HG03280 (cell line): ENCODE measurements around the gene MAPK10.
"Not testable (repeated sequence)": the region's sequence is repeated elsewhere in the genome, so short reads cannot be mapped to it uniquely, and the experiment has no call there.

ENCODE experiments used
- ATAC-seq: cut with Tn5 transposase; IDR thresholded peaks from one replicate; pipeline ENCODE4 v1.9.1; 2021; ENCODE audit warnings: mild to moderate bottlenecking, moderate library complexity; ENCODE audit not compliant: unreplicated experiment

Gene MAPK10

DNA sequence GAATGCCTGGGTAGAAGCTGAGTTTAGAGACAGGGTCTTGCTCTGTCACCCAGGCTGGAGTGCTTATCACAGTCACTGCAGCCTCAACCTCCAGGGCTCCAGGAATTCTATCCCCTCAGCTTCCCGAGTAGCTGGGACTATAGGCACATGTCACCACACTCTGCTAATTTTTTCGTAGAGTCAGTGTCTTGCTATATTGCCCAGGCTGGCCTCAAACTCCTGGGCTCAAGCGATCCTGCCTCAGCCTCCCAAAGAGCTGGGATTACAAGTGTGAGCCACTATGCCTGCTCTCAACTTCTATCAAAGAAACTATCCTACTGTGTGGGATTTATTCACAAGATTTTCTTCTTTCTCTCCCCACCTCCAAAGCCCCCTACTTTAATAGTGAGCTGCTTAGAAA, 15.7 kb downstream of the MAPK10 start:
- no peak for ATAC-seq

- ATAC-seq = no peak
These were observed 20.9 kb downstream of the MAPK10 start for GRCh38 chr4:86338989-86339388.

GRCh38 chr4:86338521-86338920, 21.3 kb downstream of the MAPK10 start:
- ATAC-seq = no peak

DNA sequence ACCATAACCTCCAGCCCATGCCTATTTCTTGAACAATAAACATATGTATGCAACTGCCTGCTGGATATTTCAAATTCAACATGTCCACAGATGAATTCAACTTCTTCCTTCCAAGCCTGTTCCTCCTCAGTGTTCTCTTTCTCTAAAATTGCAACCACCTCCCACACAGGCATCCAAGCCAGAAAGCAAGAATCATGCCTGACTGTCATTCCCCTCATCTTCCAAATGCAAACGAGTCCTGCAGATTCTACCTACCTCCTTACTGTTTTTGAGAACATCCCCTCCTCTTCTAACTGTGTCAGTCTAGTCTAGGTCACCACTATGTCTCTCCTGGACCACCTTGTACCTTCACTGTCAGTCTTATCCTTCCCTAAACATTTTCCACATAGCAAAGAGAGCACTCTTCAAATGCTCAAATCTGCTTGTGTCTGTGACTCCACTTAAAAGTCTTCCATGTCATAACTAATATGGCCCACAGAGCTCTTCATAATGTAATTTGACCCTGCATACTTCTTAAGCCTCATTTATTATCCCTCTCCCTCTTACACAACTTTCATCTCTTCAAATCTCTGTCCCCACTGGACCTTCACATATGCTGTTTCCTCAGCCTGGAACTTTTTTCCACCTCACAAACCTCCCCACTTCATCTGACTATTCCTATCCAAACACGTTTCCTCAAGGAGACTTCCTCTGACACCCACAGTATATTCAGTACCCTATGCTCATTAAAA, 25.7 kb downstream of the MAPK10 start:
- no peak for ATAC-seq

GRCh38 chr4:86333236-86333635, 26.6 kb downstream of the MAPK10 start:
- no peak for ATAC-seq

GRCh38 chr4:86330961-86331742, 28.7 kb downstream of the MAPK10 start:
- no peak for ATAC-seq

DNA sequence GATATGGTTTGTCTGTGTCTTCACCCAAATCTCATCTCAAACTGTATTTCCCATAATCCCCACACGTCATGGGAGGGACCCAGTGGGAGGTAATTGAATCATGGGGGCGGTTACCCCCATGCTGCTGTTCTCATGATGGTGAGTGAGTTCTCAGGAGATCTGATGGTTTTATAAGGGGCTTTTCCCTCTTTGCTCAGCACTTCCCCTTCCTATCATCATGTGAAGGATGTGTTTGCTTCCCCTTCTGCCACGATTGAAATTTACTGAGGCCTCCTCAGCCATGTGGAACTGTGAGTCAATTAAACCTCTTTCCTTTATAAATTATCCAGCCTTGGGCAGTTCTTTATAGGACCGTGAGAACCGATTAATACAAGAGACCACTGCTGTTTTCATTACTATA, 29.4 kb downstream of the MAPK10 start:
- not testable (repeated sequence) for ATAC-seq

- no peak for ATAC-seq
These were observed 30.4 kb downstream of the MAPK10 start for GRCh38 chr4:86329431-86329830.

- ATAC-seq = no peak
These were observed 33.5 kb downstream of the MAPK10 start for GRCh38 chr4:86326400-86326799.

- no peak for ATAC-seq
These were observed 40.5 kb downstream of the MAPK10 start for GRCh38 chr4:86319390-86319789.

DNA sequence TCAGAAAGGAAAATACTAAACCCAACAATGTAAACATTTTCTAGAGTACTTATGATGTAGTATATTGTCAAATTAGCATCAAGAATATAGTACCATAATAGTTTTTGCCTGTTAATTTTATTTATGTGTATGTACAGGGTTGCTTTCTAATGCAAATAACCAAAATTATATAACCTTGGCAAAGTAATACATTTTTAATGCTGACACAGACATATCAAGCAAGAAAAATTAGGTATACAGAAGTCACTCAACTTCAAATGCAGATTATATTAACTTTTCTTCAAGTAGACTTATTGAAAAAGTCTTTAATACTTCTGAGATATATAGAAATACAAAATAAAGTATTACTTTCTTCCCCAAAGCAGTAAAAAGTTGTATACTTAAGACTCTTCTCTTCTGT, 44.3 kb downstream of the MAPK10 start:
- ATAC-seq = no peak

GRCh38 chr4:86313656-86314055, 46.2 kb downstream of the MAPK10 start:
- no peak for ATAC-seq

DNA sequence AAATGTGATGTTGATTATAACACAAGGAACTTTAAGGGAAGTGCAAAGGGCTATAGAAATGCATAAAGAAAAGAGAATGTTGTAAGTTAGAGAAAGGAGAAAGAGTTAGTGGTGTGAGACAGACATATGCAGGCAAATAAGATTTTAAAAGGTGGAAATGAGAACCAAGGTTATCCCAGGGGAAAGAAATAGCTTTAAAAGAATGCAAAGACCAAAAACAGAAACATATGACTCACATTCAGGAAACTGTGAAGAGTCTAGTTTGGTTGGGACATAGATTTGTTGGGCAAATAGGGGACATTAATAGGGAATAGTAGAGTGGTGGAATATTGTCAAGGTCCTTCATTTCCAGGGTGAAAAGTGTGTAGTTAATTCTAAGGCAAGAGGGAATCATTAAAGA, 52.4 kb downstream of the MAPK10 start:
- no peak for ATAC-seq

DNA sequence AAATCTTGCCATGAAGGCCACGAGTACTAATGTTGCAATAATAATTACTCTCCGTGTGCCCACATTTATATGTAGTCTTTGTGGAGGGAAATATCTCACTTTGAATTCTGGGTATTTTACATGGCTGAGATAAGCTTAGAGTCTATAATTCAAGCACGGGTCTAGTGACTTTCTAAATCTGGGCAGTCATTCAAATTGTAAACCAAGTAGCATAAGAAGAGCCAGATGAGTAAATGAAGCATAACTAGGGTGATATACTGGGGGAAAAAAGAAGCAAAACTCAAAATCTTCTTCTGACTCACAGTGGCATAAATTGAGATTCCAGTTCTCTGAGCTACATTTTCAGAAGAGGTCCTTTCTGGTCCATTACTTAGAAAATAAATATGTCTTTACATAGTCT, 53.0 kb downstream of the MAPK10 start:
- no peak for ATAC-seq

DNA sequence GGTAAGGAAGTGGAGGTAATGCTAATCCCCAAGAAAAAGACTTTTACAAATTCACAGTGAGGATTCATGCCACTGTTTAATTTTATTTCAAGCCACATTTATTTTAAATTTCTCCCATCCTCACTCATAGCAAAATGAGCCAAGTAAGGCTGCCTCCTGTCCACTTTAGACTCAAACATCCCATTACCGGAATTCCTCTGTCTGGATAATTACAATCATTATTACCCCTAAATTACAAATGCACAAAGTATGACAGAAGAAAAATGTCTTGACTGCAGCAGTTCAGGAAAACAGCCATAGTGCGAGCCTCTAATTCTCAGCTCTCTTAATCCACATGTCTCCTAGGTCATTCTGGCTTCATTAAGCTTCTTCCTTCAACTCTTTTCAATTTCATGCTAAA, 57.0 kb downstream of the MAPK10 start:
- ATAC-seq = no peak

- peak; percentile 79 for ATAC-seq
These were observed 57.6 kb downstream of the MAPK10 start for GRCh38 chr4:86302251-86302650.

GRCh38 chr4:86300516-86300915, 59.3 kb downstream of the MAPK10 start:
- no peak for ATAC-seq

DNA sequence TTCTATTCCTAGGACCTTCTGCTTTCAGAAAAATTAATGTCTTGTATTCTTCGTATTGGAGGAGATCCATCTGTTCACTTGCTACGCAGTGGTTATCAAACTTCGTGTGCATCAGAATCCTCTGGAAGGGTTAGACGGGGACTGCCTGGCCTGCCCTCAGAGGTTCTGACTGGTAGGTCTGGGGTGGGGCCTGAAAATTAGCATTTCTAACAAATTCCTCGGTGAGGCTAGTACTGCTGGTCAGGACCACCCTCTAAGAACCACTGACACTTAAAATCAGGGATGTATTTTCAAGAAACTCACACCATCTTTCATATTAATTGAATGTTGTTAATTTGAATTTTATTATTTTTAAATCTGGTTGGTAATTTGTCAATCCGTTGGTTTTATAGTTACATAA, 63.0 kb downstream of the MAPK10 start:
- ATAC-seq = no peak

DNA sequence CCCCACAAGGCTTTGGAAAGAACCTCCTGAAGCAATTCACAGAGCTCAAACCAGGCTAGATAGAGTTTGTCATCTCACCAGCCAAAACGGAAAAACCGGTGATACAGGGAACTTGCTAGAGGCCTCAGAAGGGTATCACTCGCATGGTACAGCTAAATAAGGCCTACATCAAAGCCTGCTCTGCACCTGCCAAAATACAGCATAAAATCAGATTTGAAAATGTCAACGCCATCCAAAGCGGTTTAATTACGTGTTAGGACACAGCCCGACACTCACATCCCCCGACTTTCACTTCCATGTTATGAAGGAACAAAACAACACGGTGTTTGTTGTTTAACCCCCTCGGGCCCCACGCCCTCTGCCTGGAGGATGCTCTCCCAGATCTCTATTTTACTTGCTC, 65.0 kb downstream of the MAPK10 start:
- no peak for ATAC-seq

- ATAC-seq = no peak
These were observed 68.7 kb downstream of the MAPK10 start for GRCh38 chr4:86291180-86291579.

DNA sequence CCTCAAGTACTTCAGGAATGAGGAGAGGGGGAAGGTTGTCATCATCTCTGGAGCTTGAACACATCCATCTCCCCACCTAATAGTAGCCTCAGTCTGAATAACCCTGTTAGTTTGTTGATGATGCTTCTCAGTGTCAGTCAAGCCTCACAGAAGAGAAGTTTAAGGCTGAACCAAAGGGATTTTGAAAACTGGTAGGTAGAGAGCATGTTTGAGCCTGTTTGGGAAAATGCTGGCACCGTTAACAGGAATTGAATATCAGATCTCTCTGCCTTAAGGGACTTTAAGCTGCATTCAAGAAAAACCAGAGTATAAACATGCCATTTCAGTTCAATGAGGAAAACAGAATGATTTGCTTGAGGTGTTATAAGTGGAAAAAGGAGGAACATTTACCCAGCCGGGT, 73.1 kb downstream of the MAPK10 start:
- ATAC-seq = no peak

DNA sequence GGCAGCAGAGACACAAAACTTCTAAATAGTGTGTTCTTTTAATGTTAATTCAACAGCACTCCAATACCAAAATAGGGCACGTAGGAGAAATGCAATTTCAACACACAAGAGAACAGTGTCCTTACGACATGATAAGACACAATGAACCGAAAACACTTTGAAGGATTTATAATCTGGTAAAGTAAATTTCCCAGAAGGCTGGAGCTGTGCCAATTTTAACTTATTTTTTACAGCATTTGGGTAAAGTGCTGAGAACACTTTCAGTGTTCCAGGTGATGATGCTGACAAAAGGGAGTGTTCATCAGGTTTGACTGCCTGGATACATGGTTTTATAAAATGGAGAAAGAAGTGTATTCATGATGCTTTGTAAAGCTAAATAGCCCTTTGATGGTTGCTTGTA, 76.5 kb downstream of the MAPK10 start:
- no peak for ATAC-seq
